Upper lobe of left lung (tissue), 6 donors: ENCODE measurements around the gene COL20A1. TPM values are rescaled to one million over a fixed set of nuclear protein-coding genes. Genes with fewer than 3 reads are reported as not detected.

Source experiments
- ATAC-seq, 2 donors: fragments of 200-7000 bp; cut with Tn5 transposase; one replicate each; pipeline ENCODE4 v1.9.1; 2022; ENCODE audit warnings: mild to moderate bottlenecking in 2 of 2, moderate library complexity in 2 of 2; ENCODE audit not compliant: low FRiP score in 2 of 2
- DNase-seq, 2 donors: peaks; one replicate each; pipeline ENCODE4 v3.0.0-alpha.2; 2019 to 2020
- H3K27ac ChIP-seq, 4 donors: fragments of 200-600 bp; sonication (generic); one replicate each; pipeline ENCODE4 v1.5.1; 2016 to 2019
- H3K27me3 ChIP-seq, 4 donors: fragments of 200-600 bp; sonication (generic); one replicate each; pipeline ENCODE4 v1.5.1; 2017 to 2019
- H3K36me3 ChIP-seq, 4 donors: fragments of 200-600 bp; sonication (generic); one replicate each; pipeline ENCODE4 v1.5.1; 2016 to 2019
- H3K4me1 ChIP-seq, 4 donors: fragments of 200-600 bp; sonication (generic); one replicate each; pipeline ENCODE4 v1.5.1; 2018 to 2019
- H3K4me3 ChIP-seq, 4 donors: fragments of 200-600 bp; sonication (generic); one replicate each; pipeline ENCODE4 v1.5.1; 2017 to 2019; ENCODE audit warnings: mild to moderate bottlenecking in 2 of 4, moderate library complexity in 1 of 4
- H3K9me3 ChIP-seq, 4 donors: fragments of 200-600 bp; sonication (generic); one replicate each; pipeline ENCODE4 v1.5.1; 2018 to 2019
- CTCF ChIP-seq, 6 experiments: fragments of 450-650 bp in 4 of 6; fragments of 200-600 bp in 2 of 6; sonication (generic) in 2 of 6; IDR thresholded peaks; one replicate each; pipeline ENCODE4 v1.5.1; 2016 to 2019; ENCODE audit warnings: antibody characterized with exemption in 6 of 6
- EP300 ChIP-seq, 4 donors: sonication (generic); formaldehyde crosslinking; IDR thresholded peaks; one replicate each; pipeline ENCODE4 v1.5.1; 2017; ENCODE audit warnings: antibody characterized with exemption in 4 of 4, control low read depth in 2 of 4
- POLR2A ChIP-seq, 4 donors: fragments of 450-650 bp; IDR thresholded peaks; one replicate each; pipeline ENCODE4 v1.5.1; 2016 to 2017; ENCODE audit warnings: antibody characterized with exemption in 4 of 4, mild to moderate bottlenecking in 2 of 4
- POLR2AphosphoS5 ChIP-seq, 2 donors: sonication (generic); formaldehyde crosslinking; IDR thresholded peaks; one replicate each; pipeline ENCODE4 v1.5.1; 2017; ENCODE audit warnings: antibody characterized with exemption in 2 of 2
- WGBS, 2 donors: methylation state at CpG; one replicate each; pipeline ENCODE4 v1.1.5; 2017 to 2018; 5-methylcytosine and 5-hydroxymethylcytosine counted together
- total RNA-seq, 6 donors: library from RNA; depleted of rRNA in 4 of 6; stranded (reverse); fragments of >200 nt in 4 of 6; gene quantifications; one replicate each; pipeline versions ENCODE4 v1.1.0 to v1.2.1, GENCODE V29; 2016 to 2021
- donor health status: DM: no; HTN: no; CAD: no; lungs with moderate emphysema.
- donor health status: DM: no; HTN: yes; CAD: no; lungs with severe emphysema.

Gene COL20A1
- total RNA-seq, 6 donors from 2014 or later: 0.03 TPM; not detected in 5

- Histone ChIP-seq H3K4me1 (peaks cover 0 to 1% (median 0%) of the 10 kb centered on the region in 4 donors), H3K9me3 (no peaks in the 10 kb centered on the region), H3K36me3 (peaks cover 7 to 89% (median 72%) of the 10 kb centered on the region in 4 donors), H3K4me3 (no peak overlapping the region), H3K27me3 (no peaks in the 10 kb centered on the region), H3K27ac (no peak overlapping the region)
- TF ChIP-seq EP300 (IDR thresholded peaks at IDR 0.05) (no peak), CTCF (IDR thresholded peaks at IDR 0.05) (no peak), POLR2AphosphoS5 (IDR thresholded peaks at IDR 0.05) (no peak), POLR2A (IDR thresholded peaks at IDR 0.05) (no peak)
- ATAC-seq: no peak
- peak in 1 of 2 donors; percentile 74 for DNase-seq
- 94 to 98% methylated on average over 35 to 44 of the region's 44 CpGs for WGBS, 2 donors
Observed at GRCh38 chr20:63285636-63286615, 7.1 kb upstream of the COL20A1 start.

GRCh38 chr20:63286781-63287696 lies 5.9 kb upstream of the COL20A1 start:
- peaks cover 0 to 6% (median 2%) of the 10 kb centered on the region in 4 donors for H3K4me1 ChIP-seq
- no peaks in the 10 kb centered on the region for H3K9me3 ChIP-seq
- DNase-seq (no peak), ATAC-seq (no peak)
- peaks cover 4 to 78% (median 61%) of the 10 kb centered on the region in 4 donors for H3K36me3 ChIP-seq
- TF ChIP-seq CTCF (IDR thresholded peaks at IDR 0.05) (no peak), EP300 (IDR thresholded peaks at IDR 0.05) (no peak), POLR2A (IDR thresholded peaks at IDR 0.05) (no peak), POLR2AphosphoS5 (IDR thresholded peaks at IDR 0.05) (no peak)
- WGBS, 2 donors: 88 to 90% methylated on average over 12 to 21 of the region's 23 CpGs
- no peak overlapping the region for H3K27ac ChIP-seq
- no peak overlapping the region for H3K4me3 ChIP-seq
- no peaks in the 10 kb centered on the region for H3K27me3 ChIP-seq

GRCh38 chr20:63287697-63288580 lies 5.0 kb upstream of the COL20A1 start:
- ATAC-seq: no peak
- H3K27me3 ChIP-seq: no peaks in the 10 kb centered on the region
- no peaks in the 10 kb centered on the region for H3K9me3 ChIP-seq
- H3K27ac ChIP-seq: no peak overlapping the region
- H3K36me3 ChIP-seq: peaks cover 4 to 69% (median 52%) of the 10 kb centered on the region in 4 donors
- whole genome bisulfite sequencing, 2 donors: 93 to 94% methylated on average over 48 to 54 of the region's 55 CpGs
- H3K4me1 ChIP-seq: peaks cover 0 to 6% (median 2%) of the 10 kb centered on the region in 4 donors
- peak in 1 of 2 donors; percentile 83 for DNase-seq
- no peak for TF ChIP-seq POLR2AphosphoS5 (IDR thresholded peaks at IDR 0.05)
- no peak for TF ChIP-seq EP300 (IDR thresholded peaks at IDR 0.05)
- no peak for TF ChIP-seq CTCF (IDR thresholded peaks at IDR 0.05)
- no peak for TF ChIP-seq POLR2A (IDR thresholded peaks at IDR 0.05)
- H3K4me3 ChIP-seq: no peak overlapping the region

GRCh38 chr20:63288581-63289251 lies 4.3 kb upstream of the COL20A1 start:
- Histone ChIP-seq H3K27me3 (no peaks in the 10 kb centered on the region), H3K4me3 (no peak overlapping the region), H3K4me1 (peaks cover 0 to 6% (median 2%) of the 10 kb centered on the region in 4 donors), H3K9me3 (no peaks in the 10 kb centered on the region), H3K36me3 (peaks cover 4 to 61% (median 46%) of the 10 kb centered on the region in 4 donors), H3K27ac (no peak overlapping the region)
- no peak for TF ChIP-seq POLR2A (IDR thresholded peaks at IDR 0.05)
- TF ChIP-seq CTCF (IDR thresholded peaks at IDR 0.05): no peak
- no peak for TF ChIP-seq POLR2AphosphoS5 (IDR thresholded peaks at IDR 0.05)
- TF ChIP-seq EP300 (IDR thresholded peaks at IDR 0.05): no peak
- DNase-seq (peak in 1 of 2 donors; percentile 71), ATAC-seq (no peak)
- 88 to 89% methylated on average over 19 to 23 of the region's 28 CpGs for WGBS, 2 donors
